ENCODE measurements around the gene SGTA.
"Not testable (repeated sequence)": the region's sequence is repeated elsewhere in the genome, so short reads cannot be mapped to it uniquely, and the experiment has no call there.

Gene SGTA, protein sequence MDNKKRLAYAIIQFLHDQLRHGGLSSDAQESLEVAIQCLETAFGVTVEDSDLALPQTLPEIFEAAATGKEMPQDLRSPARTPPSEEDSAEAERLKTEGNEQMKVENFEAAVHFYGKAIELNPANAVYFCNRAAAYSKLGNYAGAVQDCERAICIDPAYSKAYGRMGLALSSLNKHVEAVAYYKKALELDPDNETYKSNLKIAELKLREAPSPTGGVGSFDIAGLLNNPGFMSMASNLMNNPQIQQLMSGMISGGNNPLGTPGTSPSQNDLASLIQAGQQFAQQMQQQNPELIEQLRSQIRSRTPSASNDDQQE

DNA sequence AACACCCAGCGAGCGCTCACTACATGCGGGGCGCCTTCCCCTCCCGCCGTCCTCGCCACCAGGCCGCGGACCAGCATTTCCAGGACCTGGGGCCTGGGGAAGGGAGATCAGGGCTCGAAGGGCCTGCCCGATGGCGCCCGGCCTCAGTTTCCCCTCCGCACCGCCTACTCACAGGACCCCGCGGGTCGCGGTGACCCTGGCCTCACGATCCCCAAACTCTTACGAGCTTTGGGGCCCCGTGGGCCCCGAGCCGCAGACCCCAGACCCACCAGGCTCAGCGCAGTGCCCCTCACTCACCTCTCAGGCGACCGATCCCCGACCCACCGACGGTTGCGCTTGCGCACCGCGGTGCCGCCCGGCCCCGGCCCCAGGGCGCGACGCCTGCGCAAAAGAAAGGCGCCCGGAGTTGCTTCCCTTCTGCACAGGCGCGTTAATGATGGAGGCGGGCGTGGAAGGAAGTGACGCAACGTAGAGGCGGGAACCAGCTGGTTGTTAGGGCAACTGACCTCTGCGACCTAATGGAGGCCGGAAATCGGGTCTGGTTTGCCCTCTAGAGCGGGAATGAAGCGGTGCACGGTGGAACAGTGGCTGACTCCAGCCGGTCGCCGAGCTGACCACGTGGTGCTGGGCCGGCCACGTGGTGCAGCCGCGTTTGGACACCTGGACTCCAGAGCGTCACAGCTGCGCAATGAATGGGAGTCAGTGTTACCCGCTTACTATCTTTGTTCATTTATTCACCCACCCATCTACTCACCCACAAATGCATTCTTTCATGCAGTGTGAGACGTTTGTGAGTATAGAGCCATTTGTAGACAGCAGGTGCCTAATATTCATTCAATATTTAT lies at the start of gene SGTA:
TSS of gene SGTA (minus strand) at position 338 of the 845 bp plus-strand sequence. CDS start 14,205 bp downstream, outside the sequence.
- DNase-seq (ENCODE audit: low spot score) = peak; percentile 99

DNA sequence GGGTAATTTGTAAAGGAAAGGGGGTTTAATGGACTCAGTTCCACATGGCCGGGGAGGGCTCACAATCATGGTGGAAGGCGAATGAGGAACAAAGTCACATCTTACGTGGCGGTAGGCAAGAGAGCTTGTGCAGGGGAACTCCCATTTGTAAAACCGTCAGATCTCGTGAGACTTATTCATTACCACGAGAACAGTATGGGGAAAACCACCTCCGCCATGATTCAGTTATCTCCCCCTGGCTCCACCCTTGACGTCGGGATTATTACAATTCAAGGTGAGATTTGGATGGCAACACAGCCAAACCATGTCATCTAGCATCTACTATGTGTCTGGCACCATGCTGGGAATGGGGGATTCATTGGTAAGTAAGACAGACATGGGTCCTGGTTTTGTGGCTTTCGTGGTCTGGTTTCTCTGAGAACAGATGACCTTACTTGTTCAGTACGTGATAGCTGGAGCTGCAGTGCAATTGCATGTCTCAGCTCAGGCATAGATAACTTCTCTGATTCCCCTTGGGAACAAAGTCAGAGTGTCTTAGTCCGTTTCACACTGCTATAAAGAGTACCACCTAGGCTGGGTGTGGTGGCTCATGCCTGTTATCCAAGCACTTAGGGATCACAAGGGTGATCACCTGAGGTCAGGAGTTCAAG lies 44.9 kb upstream of the SGTA start:
- DNase-seq (ENCODE audit: low spot score) = no peak

DNA sequence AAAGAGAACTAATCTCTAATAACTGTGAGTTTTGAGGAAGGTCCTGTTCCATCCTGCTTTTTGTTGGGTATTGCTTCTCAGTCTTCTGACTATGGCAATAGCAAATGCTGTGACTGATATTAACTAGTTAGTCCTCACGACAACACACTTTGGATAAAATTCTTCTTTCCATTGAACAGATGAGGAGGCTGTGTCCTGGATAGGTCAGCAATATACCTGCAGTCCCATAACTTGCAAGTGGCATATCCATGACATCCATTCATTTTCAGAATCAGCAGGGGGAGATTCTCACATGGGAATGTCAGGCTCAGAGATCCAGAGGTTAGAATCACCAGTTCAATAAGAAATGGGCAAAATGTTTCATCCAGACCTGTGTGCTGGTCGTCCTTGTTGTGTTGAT lies 43.9 kb upstream of the SGTA start:
- no peak for DNase-seq (ENCODE audit: low spot score)

DNA sequence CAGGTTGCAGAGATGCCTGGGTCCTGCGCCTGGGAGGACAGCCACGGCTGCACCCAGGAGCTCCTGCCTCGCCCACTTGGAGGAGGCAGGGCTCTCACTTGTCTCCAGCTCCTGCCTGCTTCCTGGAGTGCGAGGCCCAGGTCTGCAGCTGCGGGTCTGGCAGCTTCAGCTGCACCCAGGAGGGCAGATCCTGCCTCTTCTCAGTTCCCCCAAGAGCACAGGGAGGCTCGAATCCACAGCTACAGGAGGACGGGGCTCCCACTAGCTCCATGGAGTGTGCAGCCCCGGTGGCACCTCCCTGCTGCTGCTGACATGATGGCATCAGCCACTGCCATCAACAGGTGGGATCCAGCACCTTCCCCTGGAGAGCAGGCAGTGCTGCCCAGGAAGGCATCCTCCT lies 41.1 kb upstream of the SGTA start:
- no peak for DNase-seq (ENCODE audit: low spot score)

DNA sequence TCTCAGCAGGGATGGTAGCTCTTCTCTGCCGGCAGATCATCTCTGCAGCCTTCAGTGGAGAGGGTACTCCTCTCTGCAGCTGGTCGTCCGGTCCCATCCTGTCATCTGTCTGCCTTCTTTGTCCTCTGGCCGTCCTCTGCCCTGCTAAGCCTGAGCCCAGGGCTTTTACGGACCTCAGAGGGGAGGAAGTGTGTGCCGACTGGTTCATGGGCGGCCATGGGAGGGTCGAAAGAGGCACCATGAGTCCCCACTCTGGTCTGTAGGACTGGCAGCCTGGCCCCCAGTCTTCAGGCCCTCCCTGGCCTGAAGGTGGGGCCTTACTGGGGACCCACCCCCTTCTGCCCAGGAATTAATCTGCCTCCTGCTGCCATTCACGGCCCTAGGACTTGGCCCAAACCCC lies 40.6 kb upstream of the SGTA start:
- DNase-seq (ENCODE audit: low spot score) = no peak

DNA sequence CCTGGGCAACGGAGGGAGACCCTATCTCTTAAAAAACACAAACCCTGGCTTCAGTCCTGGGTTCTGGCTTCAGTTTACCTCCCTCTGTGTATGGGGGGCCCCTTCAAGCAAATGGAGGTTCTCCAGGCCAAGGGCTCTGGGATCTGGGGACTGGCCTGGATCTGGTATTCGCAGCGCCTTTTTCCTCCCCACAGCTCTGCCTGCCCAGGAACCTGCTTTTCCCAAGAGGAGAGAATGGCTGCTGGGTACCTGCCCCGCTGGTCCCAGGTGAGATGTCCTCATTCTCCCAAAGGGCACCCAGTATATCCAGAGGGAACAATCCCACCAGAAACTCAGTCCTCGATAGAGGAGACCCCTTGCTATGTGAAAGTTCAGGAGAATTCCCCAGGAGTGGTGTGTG lies 39.8 kb upstream of the SGTA start:
- no peak for DNase-seq (ENCODE audit: low spot score)

DNA sequence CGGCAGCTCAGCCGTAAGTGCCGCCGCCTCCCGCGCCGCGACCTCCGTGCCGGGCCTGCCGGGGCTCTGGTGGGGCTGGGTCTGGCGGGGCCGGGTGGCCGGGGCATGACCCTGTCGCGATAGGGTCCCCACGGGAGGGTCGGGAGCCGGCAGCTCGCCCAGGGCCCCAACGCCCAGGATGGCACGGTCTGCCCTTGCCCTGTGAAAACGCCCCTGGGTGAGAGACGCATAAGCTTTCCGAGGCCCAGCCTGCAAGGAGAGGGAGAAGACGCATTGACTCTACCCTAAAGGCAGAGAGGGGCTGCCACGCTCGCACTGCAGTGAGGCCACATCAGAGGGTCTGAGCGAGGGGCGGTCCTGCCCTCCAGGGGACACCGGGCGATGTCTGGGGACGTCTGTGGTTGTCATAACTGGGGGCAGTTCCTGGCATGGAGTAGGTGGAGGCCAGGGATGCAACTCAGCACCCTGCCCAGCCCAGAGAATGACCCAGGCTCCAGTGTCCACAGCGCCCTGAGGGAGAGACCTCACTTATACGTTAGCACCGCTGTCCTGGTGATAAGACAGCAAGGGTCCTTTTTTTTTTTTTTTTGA lies 37.1 kb upstream of the SGTA start:
- no peak for DNase-seq (ENCODE audit: low spot score)

DNA sequence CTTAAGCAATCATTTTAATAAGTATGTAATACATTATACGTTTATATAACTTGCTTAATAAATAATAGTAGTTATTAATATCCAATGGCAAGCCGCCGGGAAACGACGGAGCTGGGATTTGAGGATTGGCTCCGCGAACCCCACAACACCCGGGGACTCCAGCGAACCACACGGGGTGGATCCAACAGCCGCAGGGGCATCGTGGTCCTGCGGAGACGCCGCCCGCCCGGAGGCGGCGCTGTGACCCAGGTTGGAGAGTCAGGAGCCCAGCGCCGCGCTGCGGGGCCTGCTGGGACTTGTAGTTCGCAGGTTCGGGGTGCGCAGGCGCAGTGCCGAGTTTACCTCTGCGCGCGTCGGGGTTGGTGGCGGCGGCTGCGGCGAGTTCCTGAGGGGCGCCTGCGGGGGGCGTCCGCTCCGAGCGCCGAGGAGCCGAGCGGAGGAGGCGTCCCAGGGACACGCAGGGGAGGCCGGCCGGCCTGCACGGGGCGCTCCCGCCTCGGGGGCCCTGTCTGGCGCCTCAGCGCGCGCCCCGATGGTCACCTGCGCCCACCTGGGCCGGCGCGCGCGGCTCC lies 36.6 kb upstream of the SGTA start, which contains the start of gene ZNF554:
TSS of gene ZNF554 (plus strand) at position 329 of the 572 bp plus-strand sequence. CDS start at position 533, 204 bp downstream.
- peak; percentile 98 for DNase-seq (ENCODE audit: low spot score)

DNA sequence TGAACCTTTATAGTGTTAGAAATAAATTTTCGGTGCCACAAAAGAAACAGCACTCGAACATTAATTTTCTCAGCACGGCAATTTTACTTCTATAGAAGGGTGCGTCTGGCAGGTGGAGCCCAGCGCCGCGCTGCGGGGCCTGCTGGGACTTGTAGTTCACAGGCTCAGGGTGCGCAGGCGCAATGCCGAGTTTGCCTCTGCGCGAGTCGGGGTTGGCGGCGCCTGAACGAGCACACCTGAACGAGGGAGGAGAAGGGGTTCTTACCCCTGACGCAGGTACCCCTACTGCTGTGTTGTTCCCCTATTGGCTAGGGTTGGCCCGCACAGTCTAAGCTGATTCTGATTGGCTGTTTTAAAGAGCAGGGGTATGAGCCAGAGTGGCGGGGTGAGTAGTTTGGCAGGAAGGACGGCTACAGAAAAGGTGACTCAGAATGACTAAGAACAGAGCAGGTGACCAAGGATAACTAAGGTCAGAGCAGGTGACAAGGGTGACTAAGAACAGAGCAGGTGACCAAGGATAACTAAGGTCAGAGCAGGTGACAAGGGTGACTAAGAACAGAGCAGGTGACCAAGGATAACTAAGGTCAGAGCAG lies 34.3 kb upstream of the SGTA start:
- not testable (repeated sequence) for DNase-seq (ENCODE audit: low spot score)

DNA sequence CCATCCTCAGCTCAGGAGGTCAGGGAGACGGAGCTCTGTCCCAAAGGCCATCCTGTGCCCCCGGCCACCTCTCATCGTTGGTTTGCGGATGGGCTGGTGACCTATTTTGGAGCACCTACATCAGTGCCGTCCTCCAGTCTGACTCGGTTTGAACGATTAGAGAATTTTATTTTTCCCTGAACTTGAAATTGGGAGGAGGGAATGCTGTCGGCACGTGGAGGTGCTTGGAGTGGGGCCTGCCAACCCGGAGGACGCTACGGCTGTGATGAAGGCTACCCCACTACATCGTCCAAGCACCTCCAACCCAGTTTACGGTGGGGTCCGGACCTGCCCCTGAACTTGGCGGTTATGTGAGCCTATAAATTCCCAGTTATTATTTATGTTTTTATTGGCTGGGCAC lies 33.6 kb upstream of the SGTA start:
- no peak for DNase-seq (ENCODE audit: low spot score)

DNA sequence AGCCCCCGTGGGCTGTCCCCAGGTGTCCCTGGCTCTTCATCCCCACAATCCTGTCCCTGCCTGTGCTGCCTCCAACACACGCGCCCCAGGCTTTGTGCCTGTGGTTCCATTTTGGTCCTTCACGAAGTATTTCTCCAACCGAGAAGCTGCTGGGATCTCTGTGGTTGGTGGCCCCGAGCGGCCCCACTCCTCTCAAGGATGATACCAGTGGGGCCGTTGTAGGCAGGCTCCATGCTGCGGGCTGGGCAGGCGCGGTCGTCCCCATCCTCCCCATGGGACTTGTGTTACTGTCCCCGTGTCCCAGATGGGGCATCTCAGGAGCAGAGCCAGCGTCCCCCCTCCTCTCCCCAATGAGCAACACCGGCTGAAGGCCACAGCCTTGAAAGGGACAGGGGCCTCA lies 32.9 kb upstream of the SGTA start:
- DNase-seq (ENCODE audit: low spot score) = no peak

DNA sequence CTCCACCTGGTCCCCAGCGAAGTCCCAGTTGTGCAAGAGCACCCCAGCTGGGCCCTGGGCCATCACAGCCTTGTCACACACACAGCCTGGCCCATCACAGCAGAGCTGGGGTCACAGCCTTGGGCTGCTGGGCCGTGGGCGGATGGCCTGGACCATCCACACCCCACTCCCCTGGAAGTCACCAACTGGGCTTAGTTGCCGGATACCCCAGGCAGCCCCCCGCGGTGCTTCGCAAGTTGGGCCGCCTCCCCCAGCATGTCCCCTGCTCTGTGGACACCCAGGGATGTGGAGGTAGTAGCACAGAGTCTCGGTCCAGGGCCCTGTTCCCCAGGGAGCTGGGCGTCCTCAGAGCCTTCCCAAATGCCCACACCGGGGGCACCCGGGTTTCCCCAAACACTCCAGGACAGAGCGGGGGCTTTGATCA lies 32.1 kb upstream of the SGTA start:
- no peak for DNase-seq (ENCODE audit: low spot score)

DNA sequence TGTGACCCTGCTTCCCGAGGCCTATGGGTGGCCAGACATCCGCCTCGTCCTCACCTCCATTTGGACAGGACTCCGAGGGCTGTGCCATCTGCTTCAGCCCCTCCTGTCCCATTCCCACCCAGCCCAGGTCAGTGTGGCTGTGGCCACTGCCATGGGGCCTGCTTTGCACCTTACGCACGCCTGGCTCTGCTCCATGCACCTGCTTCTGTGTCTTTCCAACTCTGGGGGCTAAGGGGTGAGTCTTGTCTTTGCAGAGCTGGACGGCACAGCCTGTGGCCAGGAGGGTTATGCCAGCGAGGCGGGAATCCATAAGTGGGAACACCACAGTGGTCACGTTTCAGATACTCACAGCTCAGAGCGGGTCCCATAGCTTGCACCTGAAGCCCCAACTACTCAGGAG lies 31.4 kb upstream of the SGTA start:
- no peak for DNase-seq (ENCODE audit: low spot score)

DNA sequence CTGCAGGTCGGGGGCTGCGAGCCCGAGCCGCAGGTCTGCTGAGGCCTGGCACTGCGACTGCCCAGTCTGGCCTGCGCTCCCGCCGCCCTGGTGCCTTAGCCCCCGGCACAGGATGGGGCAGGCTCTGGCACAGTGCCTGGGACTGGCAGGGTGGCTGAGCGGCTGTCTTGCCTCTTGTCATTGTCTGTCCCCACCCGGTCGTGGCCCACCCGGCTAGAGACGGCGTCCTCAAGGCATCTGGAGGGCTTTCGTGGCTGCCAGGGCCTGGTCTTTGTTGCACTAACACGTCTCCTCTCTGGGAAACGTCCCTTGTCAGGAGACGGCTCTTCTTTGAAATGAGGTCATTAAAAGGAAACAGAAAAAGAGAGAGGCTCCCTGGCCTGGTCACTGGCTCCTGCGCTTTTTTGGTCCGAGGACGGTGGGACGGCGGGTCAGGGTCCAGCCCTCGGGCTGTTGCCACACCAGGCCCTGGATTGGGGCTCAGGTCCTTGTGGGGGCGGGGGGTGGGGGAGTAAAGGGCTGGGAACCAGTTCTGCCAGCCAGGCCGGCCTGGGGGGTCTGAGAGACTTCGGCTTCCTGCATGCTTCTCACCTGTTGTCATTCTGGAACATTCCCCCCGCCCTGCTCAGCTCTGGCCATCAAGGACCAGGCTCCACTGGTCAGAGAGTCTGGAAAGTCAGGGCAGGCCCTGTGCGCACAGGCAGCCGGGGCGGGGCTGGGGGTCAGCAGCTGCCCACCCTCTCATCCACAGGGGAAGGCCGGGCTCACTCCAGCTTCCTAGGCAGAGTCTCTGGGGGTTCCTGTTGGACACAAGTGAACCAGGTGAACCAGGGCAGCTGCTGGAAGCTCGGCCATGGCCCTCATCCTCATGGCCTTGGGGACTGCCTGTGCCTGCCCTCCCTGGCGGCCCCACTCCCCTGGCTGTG lies 30.4 kb upstream of the SGTA start:
- no peak for DNase-seq (ENCODE audit: low spot score)

DNA sequence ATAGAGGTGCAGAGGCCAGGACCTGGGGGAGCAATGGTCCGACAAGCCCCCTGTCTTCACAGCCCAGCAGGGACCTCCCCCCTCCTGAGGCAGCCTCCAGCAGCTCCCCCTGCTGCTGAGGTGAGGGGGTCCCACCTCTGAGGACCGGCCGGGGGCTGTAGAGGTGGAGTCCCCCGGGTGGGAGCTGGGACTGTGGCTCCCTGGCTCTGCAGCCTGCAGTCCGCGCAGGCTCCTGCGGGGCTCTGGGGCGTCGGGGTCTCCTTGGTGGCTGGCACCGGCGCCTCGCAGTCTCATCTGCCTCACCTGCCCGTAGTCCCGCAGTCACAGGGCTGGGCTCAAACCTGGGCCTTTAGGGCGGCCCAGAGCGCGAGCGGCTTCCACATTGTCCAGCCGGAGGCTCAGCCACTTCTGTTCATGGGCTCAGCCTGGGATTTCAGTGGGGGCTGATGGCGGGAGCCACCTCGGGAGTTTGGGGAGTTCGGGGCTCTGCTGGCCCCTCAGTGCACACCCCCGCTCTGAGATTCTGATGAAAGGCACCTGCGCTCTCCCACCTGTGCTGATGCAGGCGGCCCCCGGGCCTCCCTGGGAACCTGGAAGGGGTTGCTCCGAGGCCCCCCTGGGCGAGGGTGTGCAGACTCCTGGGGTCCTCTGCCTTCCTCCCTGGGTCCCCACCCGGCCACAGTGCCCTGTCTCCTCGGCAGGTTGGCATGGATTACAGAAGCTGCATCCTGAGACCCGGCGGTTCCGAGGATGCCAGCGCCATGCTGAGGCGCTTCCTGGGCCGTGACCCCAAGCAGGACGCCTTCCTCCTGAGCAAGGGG lies 29.6 kb upstream of the SGTA start:
- DNase-seq (ENCODE audit: low spot score) = no peak

DNA sequence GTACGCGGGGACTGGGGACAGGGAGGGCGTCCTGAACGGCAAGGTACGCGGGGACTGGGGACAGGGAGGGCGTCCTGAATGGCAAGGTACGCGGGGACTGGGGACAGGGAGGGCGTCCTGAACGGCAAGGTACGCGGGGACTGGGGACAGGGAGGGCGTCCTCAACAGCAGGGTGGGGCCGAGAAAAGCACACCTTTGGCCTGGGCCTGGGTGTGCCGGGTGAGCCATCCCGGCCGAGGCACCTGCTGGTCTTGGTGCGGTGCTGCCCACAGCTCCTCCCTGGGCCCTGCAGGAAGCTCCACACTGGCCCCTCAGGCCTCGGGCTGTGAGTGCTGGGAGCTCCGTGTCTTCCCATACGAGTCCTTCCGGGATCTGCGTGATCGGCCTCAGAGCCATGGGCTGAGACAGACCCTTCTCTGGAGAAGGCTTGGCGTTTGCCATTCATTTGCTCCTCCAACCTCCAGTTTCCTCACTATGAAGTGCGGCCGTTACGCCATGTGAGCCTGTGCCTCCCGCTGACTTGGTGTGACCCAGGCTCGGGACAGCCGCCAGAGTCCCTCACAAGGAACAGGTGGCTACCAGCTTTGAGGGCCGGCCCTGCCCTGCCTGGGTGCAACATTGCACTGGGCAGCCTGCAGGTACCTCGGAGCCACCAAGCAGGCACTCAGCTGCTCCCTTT lies 28.8 kb upstream of the SGTA start:
- no peak for DNase-seq (ENCODE audit: low spot score)

DNA sequence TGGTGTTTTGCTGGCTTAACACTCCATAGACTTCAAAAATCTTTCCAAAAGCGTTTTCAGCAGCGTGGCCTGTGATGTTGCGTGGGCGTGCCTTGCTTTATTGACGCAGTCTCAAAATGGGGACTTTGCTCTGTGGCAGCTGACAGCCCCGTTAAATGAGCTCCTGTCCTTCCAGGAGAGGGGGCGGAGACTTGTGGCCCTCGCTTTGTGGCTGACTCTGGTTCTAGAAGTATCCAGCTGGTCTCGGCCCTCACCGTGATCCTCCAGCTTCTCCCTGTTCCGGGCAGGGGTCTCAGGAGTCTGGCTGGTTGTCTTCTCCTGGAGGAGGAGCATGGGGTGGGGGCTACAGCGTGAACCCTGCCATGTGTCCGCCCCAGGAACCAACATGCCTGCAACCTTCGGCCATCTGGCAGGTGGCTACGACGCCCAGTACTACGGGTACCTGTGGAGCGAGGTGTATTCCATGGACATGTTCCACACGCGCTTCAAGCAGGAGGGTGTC lies 28.2 kb upstream of the SGTA start:
- no peak for DNase-seq (ENCODE audit: low spot score)

DNA sequence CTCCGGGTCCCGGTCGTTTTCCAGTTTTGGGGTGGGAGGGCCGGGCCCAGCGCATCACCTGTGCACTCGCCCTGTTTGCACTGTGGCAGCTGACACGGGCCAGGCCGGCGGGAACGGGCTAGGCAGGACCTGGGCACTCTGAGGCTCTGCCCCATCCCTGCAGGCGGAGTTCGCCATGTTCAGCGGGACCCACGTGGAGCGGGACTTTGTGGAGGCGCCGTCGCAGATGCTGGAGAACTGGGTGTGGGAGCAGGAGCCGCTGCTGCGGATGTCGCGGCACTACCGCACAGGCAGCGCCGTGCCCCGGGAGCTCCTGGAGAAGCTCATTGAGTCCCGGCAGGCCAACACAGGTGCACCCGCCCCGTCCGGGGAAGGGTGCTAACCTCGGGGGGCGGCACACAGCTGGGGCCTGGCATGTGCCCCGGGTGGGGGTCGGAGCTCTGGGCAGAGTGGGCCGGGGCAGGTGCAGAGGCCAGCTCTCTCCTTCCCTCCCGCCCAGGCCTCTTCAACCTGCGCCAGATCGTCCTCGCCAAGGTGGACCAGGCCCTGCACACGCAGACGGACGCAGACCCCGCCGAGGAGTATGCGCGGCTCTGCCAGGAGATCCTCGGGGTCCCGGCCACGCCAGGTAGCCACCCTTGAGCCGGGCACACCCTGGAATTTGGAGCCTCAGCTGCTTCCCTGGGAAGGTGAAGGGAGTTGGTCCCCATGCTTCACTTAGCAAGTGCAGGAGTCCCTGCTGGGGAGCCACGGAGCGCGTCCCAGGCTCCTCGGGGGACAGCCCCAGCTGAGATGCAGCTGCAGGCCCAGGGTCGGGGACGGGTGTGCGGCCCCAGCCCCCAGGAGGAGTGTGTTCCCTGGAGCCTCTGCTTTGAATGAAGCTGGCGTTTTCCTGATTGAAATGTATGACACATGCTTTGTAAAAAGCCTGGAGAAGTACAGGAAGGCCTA lies 27.3 kb upstream of the SGTA start:
- no peak for DNase-seq (ENCODE audit: low spot score)
